GM12878 (cell line): ENCODE measurements around the gene TNF. TPM values are rescaled to one million over a fixed set of nuclear protein-coding genes. Genes with fewer than 3 reads are reported as not detected.

Experiments used
- ATAC-seq: fragments of 200-7000 bp; cut with Tn5 transposase; 3 replicates; pipeline ENCODE4 v1.9.1; 2020; ENCODE audit warnings: mild to moderate bottlenecking, moderate library complexity
- BruUV-seq: library from RNA; stranded (reverse); fragments of 400-500 nt; replicated peaks from 2 replicates; lab custom pipeline; 2021; lab: Mats Ljungman, UMichigan
- CTCF ChIA-PET: fragments of 300-600 bp; sonication (Branson Sonifier 250); formaldehyde crosslinking; extraction: SDS; loops from one replicate; lab custom pipeline; 2021; ENCODE audit warnings: inconsistent platforms; lab: Yijun Ruan, JAX
- POLR2A ChIA-PET: fragments of 350-600 bp; formaldehyde crosslinking; extraction: SDS; loops from one replicate; lab custom pipeline; 2021; ENCODE audit warnings: inconsistent platforms; lab: Charles Lee
- RAD21 ChIA-PET: fragments of 300-600 bp; sonication (Branson Sonifier 250); formaldehyde crosslinking; loops from one replicate; lab custom pipeline; 2023; ENCODE audit warnings: antibody characterized with exemption; ENCODE audit not compliant: unreplicated experiment; lab: Charles Lee
- SMC1A ChIA-PET: fragments of 300-600 bp; sonication (Branson Sonifier 250); formaldehyde crosslinking; loops from one replicate; lab custom pipeline; 2023; ENCODE audit not compliant: unreplicated experiment, uncharacterized antibody; lab: Charles Lee
- DNase-seq: peaks from one replicate; pipeline ENCODE4 v3.0.0-alpha.2; 2011; ENCODE audit warnings: low read depth, low spot score
- FAIRE-seq: peaks from 3 replicates; lab custom pipeline; 2011; peaks lifted over from hg19 to GRCh38; lab: Jason Lieb, UNC
- H2AFZ ChIP-seq: 2 replicates; pipeline ENCODE4 v1.6.0; 2011; ENCODE audit warnings: low read depth, low read length, control low read depth; ENCODE audit not compliant: control insufficient read depth
- H3K27ac ChIP-seq: 2 replicates; pipeline ENCODE4 v1.5.1; 2011; ENCODE audit warnings: control low read depth; ENCODE audit not compliant: control insufficient read depth, insufficient read depth
- H3K27me3 ChIP-seq, 2 experiments: replicated peaks in 1 of 2; 2 replicates each; pipeline versions ENCODE4 v1.6.0 to v1.6.1; 2011; ENCODE audit warnings: low read length in 1 of 2; ENCODE audit not compliant: control insufficient read depth in 2 of 2, insufficient read depth in 2 of 2
- H3K36me3 ChIP-seq, 2 experiments: 2 replicates each; pipeline ENCODE4 v1.5.1; 2011; ENCODE audit warnings: low read length in 1 of 2; ENCODE audit not compliant: control insufficient read depth in 2 of 2, insufficient read depth in 2 of 2
- H3K4me1 ChIP-seq: 2 replicates; pipeline ENCODE4 v1.6.1; 2011; ENCODE audit warnings: mild to moderate bottlenecking, low read length, moderate library complexity, mixed read lengths; ENCODE audit not compliant: control insufficient read depth, insufficient read depth
- H3K4me2 ChIP-seq: 2 replicates; pipeline ENCODE4 v1.6.0; 2011; ENCODE audit warnings: control low read depth; ENCODE audit not compliant: control insufficient read depth, insufficient read depth
- H3K4me3 ChIP-seq: fragments of 200-600 bp; sonication (generic); 2 replicates; pipeline ENCODE4 v1.5.1; 2016
- H3K79me2 ChIP-seq: 2 replicates; pipeline ENCODE4 v1.6.0; 2011; ENCODE audit warnings: low read length; ENCODE audit not compliant: control insufficient read depth, insufficient read depth
- H3K9ac ChIP-seq: 2 replicates; pipeline ENCODE4 v1.8.0; 2011; ENCODE audit warnings: low read length, control low read depth, mixed read lengths; ENCODE audit not compliant: control insufficient read depth, insufficient read depth
- H3K9me3 ChIP-seq: replicated peaks from 3 replicates; pipeline ENCODE4 v1.5.1; 2011; ENCODE audit warnings: mild to moderate bottlenecking, low read length; ENCODE audit not compliant: control insufficient read depth, insufficient read depth
- H4K20me1 ChIP-seq: 2 replicates; pipeline ENCODE4 v1.6.0; 2011; ENCODE audit not compliant: control insufficient read depth, insufficient read depth
- DPF2 ChIP-seq: fragments of 450-650 bp; IDR thresholded peaks from 2 replicates; pipeline ENCODE4 v1.6.1; 2017; ENCODE audit warnings: mild to moderate bottlenecking
- ETV6 ChIP-seq, 2 experiments: fragments of 450-650 bp in 1 of 2; IDR thresholded peaks in 1 of 2; conservative IDR thresholded peaks in 1 of 2; 2 replicates each; pipeline ENCODE4 v1.6.1; 2014; ENCODE audit warnings: antibody characterized with exemption in 1 of 2, borderline replicate concordance in 1 of 2, low read depth in 1 of 2, mild to moderate bottlenecking in 1 of 2, moderate library complexity in 1 of 2
- JUNB ChIP-seq: IDR thresholded peaks from 2 replicates; pipeline ENCODE4 v1.6.1; 2016; ENCODE audit warnings: antibody characterized with exemption, mild to moderate bottlenecking
- KDM1A ChIP-seq: fragments of 200-600 bp; sonication (generic); IDR thresholded peaks from 2 replicates; pipeline ENCODE4 v1.6.1; 2016; ENCODE audit warnings: borderline replicate concordance
- MEF2A ChIP-seq: IDR thresholded peaks from 2 replicates; pipeline ENCODE4 v1.6.1; 2011; ENCODE audit warnings: low read depth, mild to moderate bottlenecking, low read length, moderate library complexity; ENCODE audit not compliant: insufficient read depth
- NFIC ChIP-seq: IDR thresholded peaks from 2 replicates; pipeline ENCODE4 v1.6.1; 2012; ENCODE audit warnings: low read depth, mild to moderate bottlenecking, inconsistent platforms, low read length, moderate library complexity
- NR2C2 ChIP-seq: IDR thresholded peaks from 2 replicates; pipeline ENCODE4 v1.6.1; 2011; ENCODE audit warnings: borderline replicate concordance, low read depth; ENCODE audit not compliant: control insufficient read depth, insufficient read length
- NRF1 ChIP-seq: conservative IDR thresholded peaks from 2 replicates; pipeline ENCODE4 v1.6.1; 2011; ENCODE audit warnings: mild to moderate bottlenecking, low read depth, low read length, improper control_type of control experiment
- POU2F2 ChIP-seq: IDR thresholded peaks from 3 replicates; pipeline ENCODE4 v1.6.1; 2011; ENCODE audit warnings: low read depth, mild to moderate bottlenecking, low read length, borderline replicate concordance
- STAT3 ChIP-seq: IDR thresholded peaks from 2 replicates; pipeline ENCODE4 v1.6.1; 2011; ENCODE audit warnings: low read depth, low read length, improper control_type of control experiment
- SUZ12 ChIP-seq: fragments of 200-600 bp; sonication (generic); IDR thresholded peaks from one replicate; pipeline ENCODE4 v1.6.1; 2018; ENCODE audit warnings: antibody characterized with exemption, mild to moderate bottlenecking; ENCODE audit not compliant: unreplicated experiment
- ZNF207 ChIP-seq: fragments of 450-650 bp; IDR thresholded peaks from 2 replicates; pipeline ENCODE4 v1.6.1; 2014; ENCODE audit warnings: antibody characterized with exemption, mild to moderate bottlenecking, borderline replicate concordance
- WGBS: methylation state at CpG from one replicate; pipeline ENCODE4 v1.1.6; 2016; ENCODE audit warnings: low lambda C conversion rate; ENCODE audit not compliant: insufficient replicate concordance, insufficient coverage; ENCODE audit errors: missing lambda C conversion rate; 5-methylcytosine and 5-hydroxymethylcytosine counted together
- in situ Hi-C: fragments of 300-500 bp; cut with MboI; formaldehyde crosslinking; loops from 9 replicates; pipeline ENCODE4 v1.14.3; 2018; ENCODE audit warnings: mixed read lengths
- intact Hi-C: fragments of 100-400 bp; cut with micrococcal nuclease; formaldehyde crosslinking; loops from one replicate; pipeline ENCODE4 v1.14.2; 2022; ENCODE audit not compliant: unreplicated experiment
- polyA plus RNA-seq, 11 experiments: library from polyadenylated mRNA; depleted of rRNA in 4 of 11; unstranded in 6 of 11; stranded (reverse) in 5 of 11; fragments of >200 nt; fragmentation: Nextera tagmentation in 4 of 11; fragmentation: Illumina TruSeq in 1 of 11; extraction: Ambion mirVana in 4 of 11; extraction: Trizol in 1 of 11; gene quantifications; 1 replicate in 1 of 11; 2 replicates in 10 of 11; pipeline versions ENCODE4 v1.2.1 to v1.2.3, GENCODE V29; 2011 to 2016; ENCODE audit warnings: inconsistent platforms in 2 of 11, missing spikeins in 2 of 11, low read depth in 1 of 11
- total RNA-seq, 4 experiments: library from RNA; depleted of rRNA in 3 of 4; stranded (reverse); fragments of >200 nt in 3 of 4; fragmentation: Illumina TruSeq in 1 of 4; extraction: Trizol in 1 of 4; gene quantifications; 2 replicates each; pipeline versions ENCODE4 v1.2.1 to v1.2.3, GENCODE V29; 2013 to 2021
- TF ChIP-seq, protein P1 (sequence below): fragments of 450-650 bp; IDR thresholded peaks from 2 replicates; pipeline ENCODE4 v1.6.1; 2014; ENCODE audit warnings: mild to moderate bottlenecking
- TF ChIP-seq, protein P2 (sequence below), 3 experiments: IDR thresholded peaks in 2 of 3; conservative IDR thresholded peaks in 1 of 3; 2 replicates each; pipeline ENCODE4 v1.5.1; 2011; ENCODE audit warnings: low read depth in 3 of 3, low read length in 3 of 3, mild to moderate bottlenecking in 3 of 3, control low read depth in 2 of 3, moderate library complexity in 2 of 3, inconsistent platforms in 1 of 3, mixed read lengths in 1 of 3; ENCODE audit not compliant: control insufficient read depth in 2 of 3, insufficient read depth in 1 of 3; ENCODE audit errors: extremely low read depth in 1 of 3
- TF ChIP-seq, protein P3 (sequence below): fragments of 450-650 bp; IDR thresholded peaks from 2 replicates; pipeline ENCODE4 v1.6.1; 2017; ENCODE audit warnings: antibody characterized with exemption, mild to moderate bottlenecking, moderate library complexity

Gene TNF
- total and polyA plus RNA-seq, 10 of the 15 experiments (the other 5 are each of a cell fraction or from before 2014, with no cell fraction given) = 18.0 to 94.8 (median 61.9) TPM

DNA sequence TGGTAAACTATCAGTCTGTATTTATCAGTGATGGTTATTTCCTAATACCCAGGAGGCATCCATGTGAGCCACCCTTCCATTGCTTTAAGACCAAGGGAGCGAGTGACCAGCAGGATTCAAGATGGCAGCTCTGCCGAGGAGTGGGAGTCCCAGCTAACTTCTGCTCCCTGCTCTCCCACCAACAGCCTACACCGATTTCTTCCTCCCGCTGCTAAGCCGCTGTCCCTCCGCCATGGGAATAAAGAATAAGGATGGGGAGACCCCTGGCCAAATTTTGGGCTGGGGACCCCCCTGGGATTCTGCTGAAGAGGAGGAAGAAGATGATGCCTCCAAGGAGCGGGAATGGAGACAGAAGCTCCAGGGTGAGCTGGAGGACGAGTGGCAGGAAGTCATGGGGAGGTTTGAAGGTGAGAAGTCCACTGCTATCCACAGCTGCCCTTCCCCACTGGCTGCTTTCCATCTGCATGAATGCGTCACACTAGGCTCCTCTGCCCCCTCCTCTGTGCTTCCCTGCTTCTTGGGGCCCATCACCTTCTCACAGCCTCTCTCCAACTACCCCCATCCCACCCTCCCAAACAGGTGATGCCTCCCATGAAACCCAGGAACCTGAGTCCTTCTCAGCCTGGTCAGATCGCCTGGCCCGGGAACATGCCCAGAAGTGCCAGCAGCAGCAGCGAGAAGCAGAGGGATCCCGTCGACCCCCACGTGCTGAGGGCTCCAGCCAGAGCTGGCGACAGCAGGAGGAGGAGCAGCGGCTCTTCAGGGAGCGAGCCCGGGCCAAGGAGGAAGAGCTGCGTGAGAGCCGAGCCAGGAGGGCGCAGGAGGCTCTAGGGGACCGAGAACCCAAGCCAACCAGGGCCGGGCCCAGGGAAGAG is 17.7 kb upstream of the TNF start (continued):
- no peak for TF ChIP-seq POU2F2
- no peak for TF ChIP-seq ZNF207
- no peak for TF ChIP-seq KDM1A
- TF ChIP-seq SUZ12 = no peak
- no peak for TF ChIP-seq JUNB
- TF ChIP-seq, protein P1, sequence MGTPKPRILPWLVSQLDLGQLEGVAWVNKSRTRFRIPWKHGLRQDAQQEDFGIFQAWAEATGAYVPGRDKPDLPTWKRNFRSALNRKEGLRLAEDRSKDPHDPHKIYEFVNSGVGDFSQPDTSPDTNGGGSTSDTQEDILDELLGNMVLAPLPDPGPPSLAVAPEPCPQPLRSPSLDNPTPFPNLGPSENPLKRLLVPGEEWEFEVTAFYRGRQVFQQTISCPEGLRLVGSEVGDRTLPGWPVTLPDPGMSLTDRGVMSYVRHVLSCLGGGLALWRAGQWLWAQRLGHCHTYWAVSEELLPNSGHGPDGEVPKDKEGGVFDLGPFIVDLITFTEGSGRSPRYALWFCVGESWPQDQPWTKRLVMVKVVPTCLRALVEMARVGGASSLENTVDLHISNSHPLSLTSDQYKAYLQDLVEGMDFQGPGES = no peak
- TF ChIP-seq NR2C2 = no peak

DNA sequence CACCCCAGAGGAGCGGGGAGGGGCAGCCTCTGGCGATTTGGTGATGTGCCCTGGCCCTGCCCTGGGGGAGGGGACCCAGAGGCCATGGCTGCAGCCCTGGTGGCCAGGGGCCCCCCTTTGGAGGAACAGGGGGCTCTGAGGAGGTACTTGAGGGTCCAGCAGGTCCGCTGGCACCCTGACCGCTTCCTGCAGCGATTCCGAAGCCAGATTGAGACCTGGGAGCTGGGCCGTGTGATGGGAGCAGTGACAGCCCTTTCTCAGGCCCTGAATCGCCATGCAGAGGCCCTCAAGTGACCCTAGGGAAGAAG is 17.1 kb upstream of the TNF start:
- H3K79me2 ChIP-seq = peaks cover 17% of the 10 kb centered on the region
- ATAC-seq = no peak
- TF ChIP-seq, protein P2, sequence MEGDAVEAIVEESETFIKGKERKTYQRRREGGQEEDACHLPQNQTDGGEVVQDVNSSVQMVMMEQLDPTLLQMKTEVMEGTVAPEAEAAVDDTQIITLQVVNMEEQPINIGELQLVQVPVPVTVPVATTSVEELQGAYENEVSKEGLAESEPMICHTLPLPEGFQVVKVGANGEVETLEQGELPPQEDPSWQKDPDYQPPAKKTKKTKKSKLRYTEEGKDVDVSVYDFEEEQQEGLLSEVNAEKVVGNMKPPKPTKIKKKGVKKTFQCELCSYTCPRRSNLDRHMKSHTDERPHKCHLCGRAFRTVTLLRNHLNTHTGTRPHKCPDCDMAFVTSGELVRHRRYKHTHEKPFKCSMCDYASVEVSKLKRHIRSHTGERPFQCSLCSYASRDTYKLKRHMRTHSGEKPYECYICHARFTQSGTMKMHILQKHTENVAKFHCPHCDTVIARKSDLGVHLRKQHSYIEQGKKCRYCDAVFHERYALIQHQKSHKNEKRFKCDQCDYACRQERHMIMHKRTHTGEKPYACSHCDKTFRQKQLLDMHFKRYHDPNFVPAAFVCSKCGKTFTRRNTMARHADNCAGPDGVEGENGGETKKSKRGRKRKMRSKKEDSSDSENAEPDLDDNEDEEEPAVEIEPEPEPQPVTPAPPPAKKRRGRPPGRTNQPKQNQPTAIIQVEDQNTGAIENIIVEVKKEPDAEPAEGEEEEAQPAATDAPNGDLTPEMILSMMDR (IDR thresholded peaks at IDR 0.05 in 2 of 3, conservative IDR thresholded peaks at IDR 0.05 in 1 of 3; ENCODE audit: control insufficient read depth in 2 of 3, extremely low read depth in 1 of 3, insufficient read depth in 1 of 3, low read depth in 3 of 3, low read length in 3 of 3) = no peak
- TF ChIP-seq, protein P3, sequence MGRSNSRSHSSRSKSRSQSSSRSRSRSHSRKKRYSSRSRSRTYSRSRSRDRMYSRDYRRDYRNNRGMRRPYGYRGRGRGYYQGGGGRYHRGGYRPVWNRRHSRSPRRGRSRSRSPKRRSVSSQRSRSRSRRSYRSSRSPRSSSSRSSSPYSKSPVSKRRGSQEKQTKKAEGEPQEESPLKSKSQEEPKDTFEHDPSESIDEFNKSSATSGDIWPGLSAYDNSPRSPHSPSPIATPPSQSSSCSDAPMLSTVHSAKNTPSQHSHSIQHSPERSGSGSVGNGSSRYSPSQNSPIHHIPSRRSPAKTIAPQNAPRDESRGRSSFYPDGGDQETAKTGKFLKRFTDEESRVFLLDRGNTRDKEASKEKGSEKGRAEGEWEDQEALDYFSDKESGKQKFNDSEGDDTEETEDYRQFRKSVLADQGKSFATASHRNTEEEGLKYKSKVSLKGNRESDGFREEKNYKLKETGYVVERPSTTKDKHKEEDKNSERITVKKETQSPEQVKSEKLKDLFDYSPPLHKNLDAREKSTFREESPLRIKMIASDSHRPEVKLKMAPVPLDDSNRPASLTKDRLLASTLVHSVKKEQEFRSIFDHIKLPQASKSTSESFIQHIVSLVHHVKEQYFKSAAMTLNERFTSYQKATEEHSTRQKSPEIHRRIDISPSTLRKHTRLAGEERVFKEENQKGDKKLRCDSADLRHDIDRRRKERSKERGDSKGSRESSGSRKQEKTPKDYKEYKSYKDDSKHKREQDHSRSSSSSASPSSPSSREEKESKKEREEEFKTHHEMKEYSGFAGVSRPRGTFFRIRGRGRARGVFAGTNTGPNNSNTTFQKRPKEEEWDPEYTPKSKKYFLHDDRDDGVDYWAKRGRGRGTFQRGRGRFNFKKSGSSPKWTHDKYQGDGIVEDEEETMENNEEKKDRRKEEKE = no peak
- TF ChIP-seq STAT3 = no peak
- no peak for TF ChIP-seq MEF2A
- TF ChIP-seq DPF2 = no peak
- TF ChIP-seq ETV6 (conservative IDR thresholded peaks at IDR 0.05 in 1 of 2, IDR thresholded peaks at IDR 0.05 in 1 of 2; ENCODE audit: borderline replicate concordance in 1 of 2, low read depth in 1 of 2) = no peak
- TF ChIP-seq NFIC = no peak
- TF ChIP-seq NRF1 = no peak
- TF ChIP-seq KDM1A = no peak

More for the DNA sequence above, 17.1 kb upstream of the TNF start:
- Histone ChIP-seq H3K9ac (peak overlapping the region; percentile 84), H2AFZ (no peak overlapping the region), H3K4me3 (peak overlapping the region; percentile 55; the same call in 1 of the 2 replicates), H3K4me2 (peak overlapping the region; percentile 94), H3K27ac (peak overlapping the region; percentile 99), H3K27me3 (no peaks in the 10 kb centered on the region), H4K20me1 (no peaks in the 10 kb centered on the region), H3K4me1 (peaks cover 70% of the 10 kb centered on the region), H3K9me3 (no peaks in the 10 kb centered on the region), H3K36me3 (peaks cover 0 to 7% of the 10 kb centered on the region in 2 experiments; a peak in 2 of 4 replicates)
- SMC1A ChIA-PET = interaction anchor here (1.1 to 34.7 kb wide), 3 partner anchors 8 to 26 kb away, joined by 3 to 1989 read pairs (median 5); partner anchors contain the start of genes LST1, LTA, LTB and NCR3
- CTCF ChIA-PET = interaction anchor here (0.6 to 34.8 kb wide), 5 partner anchors 10 to 1287 kb away, joined by 3 to 2098 read pairs (median 19); partner anchors contain the start of genes LST1, LTA, LTB and MDC1
- BruUV-seq = no TSS peak
- FAIRE-seq (no peak), DNase-seq (no peak)
- in situ Hi-C loops (loop anchor here (25.0 kb wide), 2 partner anchors 1054 to 1404 kb away; partner anchors contain the start of genes BRD2 and HLA-DMA), intact Hi-C loops (loop anchor here (2.0 kb wide), 1 partner anchor 23 kb away; no protein-coding TSS in a partner anchor)
- WGBS = 3% methylated on average over 8 of the region's 8 CpGs
- RAD21 ChIA-PET = interaction anchor here (0.7 to 15.9 kb wide), 5 partner anchors 10 to 262 kb away, joined by 3 to 620 read pairs (median 62); partner anchors contain the start of genes ATP6V1G2, LST1, LTA and LTB
- POLR2A ChIA-PET = interaction anchor here (1.6 to 9.1 kb wide), 5 partner anchors 9 to 35 kb away, joined by 4 to 255 read pairs (median 18); partner anchors contain the start of genes LTB, NCR3 and TNF
